HCT116 (cell line): ENCODE results near the gene MAPKAP1. TPM values are rescaled to one million over a fixed set of nuclear protein-coding genes. Genes with fewer than 3 reads are reported as not detected.

ENCODE experiments used
- ATAC-seq: fragments of 200-7000 bp; cut with Tn5 transposase; 2 replicates; pipeline ENCODE4 v1.9.1; 2020; ENCODE audit warnings: mild to moderate bottlenecking, moderate library complexity
- BruUV-seq: library from RNA; stranded (reverse); fragments of 400-500 nt; replicated peaks from 2 replicates; lab custom pipeline; 2021; lab: Mats Ljungman, UMichigan
- CTCF ChIA-PET: fragments of 300-600 bp; sonication (Branson Sonifier 250); formaldehyde crosslinking; loops from one replicate; lab custom pipeline; 2021; ENCODE audit warnings: antibody characterized with exemption; lab: Charles Lee
- POLR2A ChIA-PET: fragments of 300-600, 350-600 bp; sonication (Branson Sonifier 250); formaldehyde crosslinking; loops from one replicate; lab custom pipeline; 2021; ENCODE audit warnings: antibody characterized with exemption; lab: Charles Lee
- RAD21 ChIA-PET, 2 experiments: fragments of 300-600 bp; sonication (Branson Sonifier 250); formaldehyde crosslinking; loops; one replicate each; lab custom pipeline; 2023; ENCODE audit warnings: low total read pairs in 2 of 2; ENCODE audit not compliant: uncharacterized antibody in 2 of 2, unreplicated experiment in 2 of 2, low non-redundant PET in 1 of 2; lab: Charles Lee
- DNase-seq: peaks from one replicate; pipeline ENCODE4 v3.0.0-alpha.2; 2010; ENCODE audit warnings: low read depth, low spot score
- H2AFZ ChIP-seq: fragments of 200-600 bp; shearing (Covaris generic), sonication (generic); 2 replicates; pipeline ENCODE4 v1.6.1; 2017; ENCODE audit warnings: low read depth, mixed run types, mixed read lengths, antibody characterized with exemption, low read length; ENCODE audit not compliant: poor library complexity, severe bottlenecking
- H3K27ac ChIP-seq: 2 replicates; pipeline ENCODE4 v1.5.1; 2012; ENCODE audit warnings: low read depth, low read length
- H3K27me3 ChIP-seq: fragments of 200-600 bp; sonication (generic); 2 replicates; pipeline ENCODE4 v1.6.1; 2016; ENCODE audit warnings: mixed run types, low read length, mixed read lengths; ENCODE audit not compliant: insufficient read depth
- H3K36me3 ChIP-seq, 2 experiments: fragments of 200-500 bp in 1 of 2; fragments of 200-600 bp in 1 of 2; sonication (Bioruptor generic) in 1 of 2; sonication (generic) in 1 of 2; 2 replicates each; pipeline versions ENCODE4 v1.5.1 to v1.6.1; 2014 to 2016; ENCODE audit warnings: low read length in 2 of 2, inconsistent platforms in 1 of 2, mixed read lengths in 1 of 2, mixed run types in 1 of 2; ENCODE audit not compliant: insufficient read depth in 2 of 2, control insufficient read depth in 1 of 2
- H3K4me1 ChIP-seq, 2 experiments: fragments of 200-600 bp in 1 of 2; sonication (generic) in 1 of 2; 2 replicates each; pipeline versions ENCODE4 v1.5.1 to v1.6.1; 2012 to 2017; ENCODE audit warnings: low read length in 2 of 2, inconsistent platforms in 1 of 2, mild to moderate bottlenecking in 1 of 2, mixed read lengths in 1 of 2, mixed run types in 1 of 2, moderate library complexity in 1 of 2; ENCODE audit not compliant: insufficient read depth in 2 of 2, control insufficient read depth in 1 of 2
- H3K4me2 ChIP-seq: fragments of 200-600 bp; sonication (generic); 2 replicates; pipeline ENCODE4 v1.6.1; 2017; ENCODE audit warnings: mixed run types, low read length, mixed read lengths
- H3K4me3 ChIP-seq, 2 experiments: fragments of 200-600 bp in 1 of 2; sonication (generic) in 1 of 2; replicated peaks in 1 of 2; 2 replicates each; pipeline ENCODE4 v1.5.1; 2011 to 2016; ENCODE audit warnings: low read length in 2 of 2, control low read depth in 1 of 2, low read depth in 1 of 2, mild to moderate bottlenecking in 1 of 2, mixed read lengths in 1 of 2, mixed run types in 1 of 2
- H3K79me2 ChIP-seq: fragments of 200-600 bp; sonication (generic); 2 replicates; pipeline ENCODE4 v1.6.1; 2017; ENCODE audit warnings: mild to moderate bottlenecking, mixed run types, low read length, moderate library complexity, mixed read lengths; ENCODE audit not compliant: insufficient read depth
- H3K9ac ChIP-seq: fragments of 200-600 bp; sonication (generic); 2 replicates; pipeline ENCODE4 v1.6.1; 2016; ENCODE audit warnings: low read length, mixed read lengths
- H3K9me2 ChIP-seq: fragments of 200-600 bp; sonication (generic), shearing (Covaris generic); 2 replicates; pipeline ENCODE4 v1.6.1; 2017; ENCODE audit warnings: mixed run types, mild to moderate bottlenecking, moderate library complexity; ENCODE audit not compliant: insufficient read depth
- H3K9me3 ChIP-seq, 2 experiments: fragments of 200-500 bp in 1 of 2; fragments of 200-600 bp in 1 of 2; sonication (Bioruptor generic) in 1 of 2; sonication (generic) in 1 of 2; 2 replicates each; pipeline ENCODE4 v1.6.1; 2014 to 2017; ENCODE audit warnings: low read length in 2 of 2, mixed read lengths in 2 of 2, inconsistent platforms in 1 of 2, low read depth in 1 of 2, mild to moderate bottlenecking in 1 of 2, mixed run types in 1 of 2, moderate library complexity in 1 of 2; ENCODE audit not compliant: control insufficient read depth in 1 of 2, insufficient read depth in 1 of 2
- H4K20me1 ChIP-seq: fragments of 200-600 bp; sonication (generic), shearing (Covaris generic); 2 replicates; pipeline ENCODE4 v1.6.1; 2017; ENCODE audit warnings: mixed run types, mild to moderate bottlenecking, moderate library complexity; ENCODE audit not compliant: insufficient read depth
- CBX3 ChIP-seq: IDR thresholded peaks from 2 replicates; pipeline ENCODE4 v1.6.1; 2012; ENCODE audit warnings: low read depth
- CEBPB ChIP-seq: IDR thresholded peaks from 2 replicates; pipeline ENCODE4 v1.6.1; 2012; ENCODE audit warnings: low read depth
- EGR1 ChIP-seq: IDR thresholded peaks from 2 replicates; pipeline ENCODE4 v1.6.1; 2012; ENCODE audit warnings: low read depth
- ELF1 ChIP-seq: IDR thresholded peaks from 2 replicates; pipeline ENCODE4 v1.6.1; 2012; ENCODE audit warnings: low read depth, borderline replicate concordance
- EZH2phosphoT487 ChIP-seq: fragments of 200-600 bp; IDR thresholded peaks from 2 replicates; pipeline ENCODE4 v1.6.1; 2018; ENCODE audit warnings: antibody characterized with exemption, borderline replicate concordance
- FOSL1 ChIP-seq: IDR thresholded peaks from 2 replicates; pipeline ENCODE4 v1.6.1; 2012; ENCODE audit warnings: low read depth
- POLR2A ChIP-seq: IDR thresholded peaks from 2 replicates; pipeline ENCODE4 v1.7.0; 2011; ENCODE audit warnings: borderline replicate concordance; ENCODE audit not compliant: insufficient read depth, insufficient read length; ENCODE audit errors: extremely low read depth
- POLR2AphosphoS5 ChIP-seq: IDR thresholded peaks from 2 replicates; pipeline ENCODE4 v1.6.1; 2011; ENCODE audit warnings: mild to moderate bottlenecking, low read depth, low read length, moderate library complexity
- RAD21 ChIP-seq: IDR thresholded peaks from 2 replicates; pipeline ENCODE4 v1.6.1; 2012; ENCODE audit warnings: low read depth, mild to moderate bottlenecking
- SIN3A ChIP-seq: IDR thresholded peaks from 2 replicates; pipeline ENCODE4 v1.6.1; 2012; ENCODE audit warnings: low read depth
- SP1 ChIP-seq: IDR thresholded peaks from 2 replicates; pipeline ENCODE4 v1.6.1; 2012; ENCODE audit warnings: low read depth
- TCF7L2 ChIP-seq: IDR thresholded peaks from 2 replicates; pipeline ENCODE4 v1.7.0; 2011; ENCODE audit warnings: borderline replicate concordance, inconsistent platforms; ENCODE audit not compliant: insufficient read depth, insufficient read length; ENCODE audit errors: extremely low read depth
- YY1 ChIP-seq: IDR thresholded peaks from 2 replicates; pipeline ENCODE4 v1.6.1; 2011; ENCODE audit warnings: low read length, low read depth, moderate library complexity, mild to moderate bottlenecking; ENCODE audit not compliant: insufficient replicate concordance; ENCODE audit errors: extremely low read depth
- ZFX ChIP-seq: fragments of 450-650 bp; IDR thresholded peaks from 2 replicates; pipeline ENCODE4 v1.6.1; 2017
- intact Hi-C: fragments of 100-400 bp; cut with micrococcal nuclease; formaldehyde crosslinking; loops from 2 replicates; pipeline ENCODE4 v1.10.0; 2022
- total RNA-seq: library from RNA; stranded (reverse); gene quantifications from one replicate; pipeline ENCODE4 v1.2.1, GENCODE V29; 2021; ENCODE audit not compliant: unreplicated experiment
- TF ChIP-seq, protein P1 (sequence below), 3 experiments: fragments of 200-600 bp in 1 of 3; sonication (generic) in 1 of 3; IDR thresholded peaks in 2 of 3; conservative IDR thresholded peaks in 1 of 3; 2 replicates each; pipeline ENCODE4 v1.5.1; 2012 to 2017; ENCODE audit warnings: low read depth in 2 of 3, low read length in 2 of 3, antibody characterized with exemption in 1 of 3, borderline replicate concordance in 1 of 3, control low read depth in 1 of 3, mild to moderate bottlenecking in 1 of 3, mixed read lengths in 1 of 3, mixed run types in 1 of 3, moderate library complexity in 1 of 3; ENCODE audit not compliant: insufficient read depth in 1 of 3
- TF ChIP-seq, protein P2 (sequence below): IDR thresholded peaks from 2 replicates; pipeline ENCODE4 v1.6.1; 2012
- TF ChIP-seq, protein P3 (sequence below): IDR thresholded peaks from 2 replicates; pipeline ENCODE4 v1.6.1; 2011; ENCODE audit warnings: mild to moderate bottlenecking, low read length, moderate library complexity; ENCODE audit not compliant: insufficient replicate concordance; ENCODE audit errors: extremely low read depth
- TF ChIP-seq, protein P4 (sequence below): IDR thresholded peaks from 2 replicates; pipeline ENCODE4 v1.6.1; 2012

MAPKAP1 gene
- total RNA-seq, 1 experiment from 2014 or later = 72.5 TPM

DNA sequence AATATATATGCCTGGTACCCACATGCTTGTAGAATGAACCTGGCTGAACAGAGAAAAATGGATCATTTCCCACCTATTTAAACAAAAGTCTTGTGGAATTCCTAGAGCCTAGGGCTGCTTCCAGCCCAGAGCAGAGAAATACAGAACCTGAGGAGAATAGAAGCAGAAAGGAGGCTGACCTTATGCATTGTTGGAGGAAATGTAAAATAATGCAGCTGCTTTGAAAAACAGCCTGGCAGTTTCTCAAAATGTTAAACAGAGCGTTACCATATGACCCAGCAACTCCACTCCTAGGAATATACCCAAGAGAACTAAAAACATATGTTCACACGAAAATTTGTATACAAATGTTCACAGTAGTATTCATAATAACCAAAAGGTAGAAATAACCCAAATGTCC lies 15.1 kb downstream of the MAPKAP1 start:
- Histone ChIP-seq H3K9me3 (no peaks in the 10 kb centered on the region), H3K4me2 (no peak overlapping the region), H3K4me3 (no peak overlapping the region), H3K79me2 (peaks cover 71% of the 10 kb centered on the region), H3K9me2 (no peaks in the 10 kb centered on the region), H3K4me1 (no peaks in the 10 kb centered on the region), H3K36me3 (no peaks in the 10 kb centered on the region), H4K20me1 (peaks cover 5% of the 10 kb centered on the region; the same call in 1 of the 2 replicates), H3K27me3 (no peaks in the 10 kb centered on the region), H2AFZ (no peak overlapping the region), H3K27ac (no peak overlapping the region), H3K9ac (no peak overlapping the region)
- POLR2A ChIA-PET = no interaction called here
- TF ChIP-seq FOSL1 (no peak), ELF1 (no peak), YY1 (no peak), TCF7L2 (no peak), POLR2A (no peak), SIN3A (no peak), POLR2AphosphoS5 (no peak), SP1 (no peak), ZFX (no peak), CEBPB (no peak), RAD21 (no peak), EGR1 (no peak), CBX3 (no peak), EZH2phosphoT487 (no peak)
- TF ChIP-seq, protein P1, sequence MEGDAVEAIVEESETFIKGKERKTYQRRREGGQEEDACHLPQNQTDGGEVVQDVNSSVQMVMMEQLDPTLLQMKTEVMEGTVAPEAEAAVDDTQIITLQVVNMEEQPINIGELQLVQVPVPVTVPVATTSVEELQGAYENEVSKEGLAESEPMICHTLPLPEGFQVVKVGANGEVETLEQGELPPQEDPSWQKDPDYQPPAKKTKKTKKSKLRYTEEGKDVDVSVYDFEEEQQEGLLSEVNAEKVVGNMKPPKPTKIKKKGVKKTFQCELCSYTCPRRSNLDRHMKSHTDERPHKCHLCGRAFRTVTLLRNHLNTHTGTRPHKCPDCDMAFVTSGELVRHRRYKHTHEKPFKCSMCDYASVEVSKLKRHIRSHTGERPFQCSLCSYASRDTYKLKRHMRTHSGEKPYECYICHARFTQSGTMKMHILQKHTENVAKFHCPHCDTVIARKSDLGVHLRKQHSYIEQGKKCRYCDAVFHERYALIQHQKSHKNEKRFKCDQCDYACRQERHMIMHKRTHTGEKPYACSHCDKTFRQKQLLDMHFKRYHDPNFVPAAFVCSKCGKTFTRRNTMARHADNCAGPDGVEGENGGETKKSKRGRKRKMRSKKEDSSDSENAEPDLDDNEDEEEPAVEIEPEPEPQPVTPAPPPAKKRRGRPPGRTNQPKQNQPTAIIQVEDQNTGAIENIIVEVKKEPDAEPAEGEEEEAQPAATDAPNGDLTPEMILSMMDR (IDR thresholded peaks at IDR 0.05 in 2 of 3, conservative IDR thresholded peaks at IDR 0.05 in 1 of 3; ENCODE audit: borderline replicate concordance in 1 of 3, insufficient read depth in 1 of 3, low read depth in 2 of 3, low read length in 2 of 3) = no peak
- TF ChIP-seq, protein P2, sequence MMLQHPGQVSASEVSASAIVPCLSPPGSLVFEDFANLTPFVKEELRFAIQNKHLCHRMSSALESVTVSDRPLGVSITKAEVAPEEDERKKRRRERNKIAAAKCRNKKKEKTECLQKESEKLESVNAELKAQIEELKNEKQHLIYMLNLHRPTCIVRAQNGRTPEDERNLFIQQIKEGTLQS = no peak
- TF ChIP-seq, protein P3, sequence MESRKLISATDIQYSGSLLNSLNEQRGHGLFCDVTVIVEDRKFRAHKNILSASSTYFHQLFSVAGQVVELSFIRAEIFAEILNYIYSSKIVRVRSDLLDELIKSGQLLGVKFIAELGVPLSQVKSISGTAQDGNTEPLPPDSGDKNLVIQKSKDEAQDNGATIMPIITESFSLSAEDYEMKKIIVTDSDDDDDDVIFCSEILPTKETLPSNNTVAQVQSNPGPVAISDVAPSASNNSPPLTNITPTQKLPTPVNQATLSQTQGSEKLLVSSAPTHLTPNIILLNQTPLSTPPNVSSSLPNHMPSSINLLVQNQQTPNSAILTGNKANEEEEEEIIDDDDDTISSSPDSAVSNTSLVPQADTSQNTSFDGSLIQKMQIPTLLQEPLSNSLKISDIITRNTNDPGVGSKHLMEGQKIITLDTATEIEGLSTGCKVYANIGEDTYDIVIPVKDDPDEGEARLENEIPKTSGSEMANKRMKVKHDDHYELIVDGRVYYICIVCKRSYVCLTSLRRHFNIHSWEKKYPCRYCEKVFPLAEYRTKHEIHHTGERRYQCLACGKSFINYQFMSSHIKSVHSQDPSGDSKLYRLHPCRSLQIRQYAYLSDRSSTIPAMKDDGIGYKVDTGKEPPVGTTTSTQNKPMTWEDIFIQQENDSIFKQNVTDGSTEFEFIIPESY = no peak
- TF ChIP-seq, protein P4, sequence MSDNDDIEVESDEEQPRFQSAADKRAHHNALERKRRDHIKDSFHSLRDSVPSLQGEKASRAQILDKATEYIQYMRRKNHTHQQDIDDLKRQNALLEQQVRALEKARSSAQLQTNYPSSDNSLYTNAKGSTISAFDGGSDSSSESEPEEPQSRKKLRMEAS = no peak
- no peak for ATAC-seq
- intact Hi-C loops = no loop called here
- no TSS peak for BruUV-seq
- no peak for DNase-seq
- RAD21 ChIA-PET = no interaction called here
- CTCF ChIA-PET = no interaction called here
